ENCODE results near the gene NDUFB6. TPM values are rescaled to one million over a fixed set of nuclear protein-coding genes. Genes with fewer than 3 reads are reported as not detected.

The NDUFB6 gene
- total and polyA plus RNA-seq, 2 of the 4 experiments (the other 2 are of a cell fraction): 24.2 to 51.0 TPM

- TF ChIP-seq BHLHE40 (IDR thresholded peaks at IDR 0.05; ENCODE audit: low read depth, low read length) (no peak), RCOR1 (IDR thresholded peaks at IDR 0.05; ENCODE audit: insufficient replicate concordance, low read length) (no peak), RFX5 (IDR thresholded peaks at IDR 0.05; ENCODE audit: low read depth, low read length) (no peak)
Measured at GRCh38 chr9:32571969-32572899, 725 bp downstream of the NDUFB6 start (continued).

- Histone ChIP-seq H3K23ac (ENCODE audit: low read depth, low read length) (no peak overlapping the region), H4K8ac (ENCODE audit: low read depth in 2 of 2, low read length in 2 of 2) (no peak overlapping the region), H3K14ac (replicated peaks; ENCODE audit: low read depth, low read length) (no peak overlapping the region), H3K4me2 (ENCODE audit: low read depth, low read length) (no peak overlapping the region), H3K9me3 (ENCODE audit: control insufficient read depth, insufficient read depth, low read length) (no peaks in the 10 kb centered on the region), H2BK5ac (ENCODE audit: low read depth, low read length, poor library complexity, severe bottlenecking) (no peak overlapping the region), H2BK120ac (ENCODE audit: low read depth, low read length) (no peak overlapping the region), H2AK9ac (replicated peaks; ENCODE audit: low read depth, low read length, poor library complexity) (no peak overlapping the region), H3K27ac (ENCODE audit: insufficient read depth, low read length) (no peak overlapping the region), H3K4ac (ENCODE audit: low read depth, low read length) (no peak overlapping the region), H4K91ac (ENCODE audit: insufficient read depth, low read depth, low read length) (no peak overlapping the region), H2BK20ac (ENCODE audit: low read depth, low read length) (no peak overlapping the region), H3K56ac (ENCODE audit: extremely low read depth, insufficient read depth, low read length) (no peak overlapping the region), H3K27me3 (ENCODE audit: control insufficient read depth, insufficient read depth, low read length) (no peaks in the 10 kb centered on the region), H4K5ac (ENCODE audit: low read depth, low read length) (no peak overlapping the region), H3K9me1 (ENCODE audit: insufficient read depth, low read length) (no peaks in the 10 kb centered on the region), H3K4me3 (ENCODE audit: insufficient read depth, low read depth, low read length) (no peak overlapping the region), H3K4me1 (ENCODE audit: control insufficient read depth, insufficient read depth, low read length) (no peaks in the 10 kb centered on the region), H2AK5ac (ENCODE audit: low read depth, low read length) (no peak overlapping the region), H2BK15ac (ENCODE audit: low read depth, low read length) (no peak overlapping the region), H3K79me1 (ENCODE audit: low read depth in 1 of 2, low read length in 2 of 2) (peaks cover 5 to 26% of the 10 kb centered on the region in 2 experiments), H3K36me3 (ENCODE audit: control insufficient read depth, insufficient read depth, low read length) (peaks cover 25% of the 10 kb centered on the region), H3K9ac (ENCODE audit: low read depth, low read length) (no peak overlapping the region), H4K20me1 (ENCODE audit: insufficient read depth, low read length) (peaks cover 3% of the 10 kb centered on the region; the same call in 1 of the 2 replicates), H3K18ac (ENCODE audit: low read depth, low read length) (no peak overlapping the region), H2AFZ (replicated peaks; ENCODE audit: low read length, poor library complexity) (no peak overlapping the region)
- in situ Hi-C loops (cut with MboI; ENCODE audit: low sequenced_read_pairs): no loop called here
- POLR2A ChIA-PET (ENCODE audit: unreplicated experiment): no interaction called here
- BruUV-seq (replicated peaks): no TSS peak
- DNase-seq: no peak
- intact Hi-C loops (cut with micrococcal nuclease): loop anchor here (5.0 kb wide), 1 partner anchor 138 kb away; no protein-coding TSS in a partner anchor
- ATAC-seq (ENCODE audit: low read depth): no peak
- dilution Hi-C loops (cut with HindIII; ENCODE audit: low sequenced_read_pairs, unreplicated experiment): loop anchor here (25.0 kb wide), 1 partner anchor 133 kb away; no protein-coding TSS in a partner anchor
- CTCF ChIA-PET: no interaction called here
- 100% methylated on average over 3 of the region's 4 CpGs; no CpG with 5 or more reads in 1 of the 2 experiments for WGBS, 2 experiments (ENCODE audit: extremely low coverage in 2 of 2, insufficient read length in 1 of 2)
- TF ChIP-seq FOS (IDR thresholded peaks at IDR 0.05; ENCODE audit: low read depth, low read length): no peak
- TF ChIP-seq SMC3 (IDR thresholded peaks at IDR 0.05; ENCODE audit: low read depth, low read length): no peak
- TF ChIP-seq CTCF (conservative IDR thresholded peaks at IDR 0.05; ENCODE audit: low read depth, low read length): no peak
- TF ChIP-seq MAFK (IDR thresholded peaks at IDR 0.05; ENCODE audit: low read depth, low read length): no peak
- TF ChIP-seq RFX5 (IDR thresholded peaks at IDR 0.05; ENCODE audit: low read depth, low read length): no peak
- TF ChIP-seq RAD21 (IDR thresholded peaks at IDR 0.05; ENCODE audit: low read length): no peak
- TF ChIP-seq BHLHE40 (IDR thresholded peaks at IDR 0.05; ENCODE audit: low read depth, low read length): no peak
Measured at GRCh38 chr9:32570262-32570661, 2.7 kb downstream of the NDUFB6 start.

All from IMR-90 (cell line).